Glutamatergic neuron (in vitro differentiated cells): ENCODE data around the gene PRF1. TPM values are rescaled to one million over a fixed set of nuclear protein-coding genes. Genes with fewer than 3 reads are reported as not detected.

ENCODE experiments used
- DNase-seq: peaks from one replicate; pipeline ENCODE4 v3.0.0; 2022
- H3K27ac Mint-ChIP-seq: one replicate; pipeline ENCODE4 v1.8.0; 2020; ENCODE audit warnings: mild to moderate bottlenecking, mixed read lengths, inconsistent platforms; ENCODE audit not compliant: unreplicated experiment
- H3K27me3 Mint-ChIP-seq: one replicate; pipeline ENCODE4 v1.8.0; 2020; ENCODE audit warnings: mild to moderate bottlenecking, moderate library complexity, mixed read lengths, inconsistent platforms; ENCODE audit not compliant: unreplicated experiment
- H3K36me3 Mint-ChIP-seq: one replicate; pipeline ENCODE4 v1.8.0; 2020; ENCODE audit warnings: mild to moderate bottlenecking, mixed read lengths, inconsistent platforms; ENCODE audit not compliant: unreplicated experiment
- H3K4me1 Mint-ChIP-seq: one replicate; pipeline ENCODE4 v1.8.0; 2020; ENCODE audit warnings: mild to moderate bottlenecking, low read depth, mixed read lengths, inconsistent platforms; ENCODE audit not compliant: unreplicated experiment
- H3K4me3 Mint-ChIP-seq: one replicate; pipeline ENCODE4 v1.8.0; 2020; ENCODE audit warnings: mild to moderate bottlenecking, mixed read lengths, inconsistent platforms; ENCODE audit not compliant: unreplicated experiment
- H3K9me3 Mint-ChIP-seq: one replicate; pipeline ENCODE4 v1.8.0; 2020; ENCODE audit warnings: mild to moderate bottlenecking, moderate library complexity, mixed read lengths, inconsistent platforms; ENCODE audit not compliant: unreplicated experiment
- CTCF ChIP-seq: fragments of 200-600 bp; sonication (generic); IDR thresholded peaks from one replicate; pipeline ENCODE4 v1.5.0; 2021; ENCODE audit not compliant: partially characterized antibody, unreplicated experiment
- total RNA-seq: library from RNA; stranded (reverse); fragmentation: NEBNext Ultra II Directional; extraction: Animal tissue kit (Norgen Biotek cat#: 25700); gene quantifications from one replicate; pipeline ENCODE4 v1.2.1, GENCODE V29; 2021; ENCODE audit not compliant: unreplicated experiment

Gene PRF1
- total RNA-seq, 1 donor from 2014 or later = 2.6 TPM

DNA sequence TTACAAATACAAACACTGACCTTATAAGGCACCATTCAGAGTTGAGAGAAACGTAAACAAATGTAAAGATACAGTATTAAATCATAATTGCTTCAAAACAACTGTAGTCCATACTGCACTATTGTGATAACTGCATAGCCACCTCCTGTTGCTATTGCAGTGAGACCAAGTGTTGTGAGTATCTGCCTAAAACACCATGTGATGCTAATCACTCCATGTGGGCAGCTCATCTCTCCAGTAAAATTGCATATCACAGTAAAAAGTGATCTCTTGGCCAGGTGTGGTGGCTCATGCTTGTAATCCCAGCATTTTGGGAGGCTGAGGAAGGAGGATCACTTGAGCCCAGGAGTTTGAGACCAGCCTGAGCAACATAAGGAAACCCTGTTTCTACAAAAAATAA is 26.8 kb upstream of the PRF1 start:
- Mint-ChIP-seq H3K27ac (no peak overlapping the region), H3K4me3 (no peak overlapping the region), H3K36me3 (peaks cover 19% of the 10 kb centered on the region), H3K4me1 (peaks cover 19% of the 10 kb centered on the region), H3K9me3 (peaks cover 7% of the 10 kb centered on the region), H3K27me3 (peaks cover 3% of the 10 kb centered on the region)
- TF ChIP-seq CTCF = no peak
- DNase-seq = no peak

GRCh38 chr10:70626056-70626455 is 23.5 kb upstream of the PRF1 start:
- Mint-ChIP-seq H3K9me3 (peaks cover 6% of the 10 kb centered on the region), H3K4me1 (peaks cover 3% of the 10 kb centered on the region), H3K27me3 (peaks cover 2% of the 10 kb centered on the region), H3K36me3 (peaks cover 19% of the 10 kb centered on the region), H3K27ac (no peak overlapping the region), H3K4me3 (no peak overlapping the region)
- no peak for DNase-seq
- no peak for TF ChIP-seq CTCF

DNA sequence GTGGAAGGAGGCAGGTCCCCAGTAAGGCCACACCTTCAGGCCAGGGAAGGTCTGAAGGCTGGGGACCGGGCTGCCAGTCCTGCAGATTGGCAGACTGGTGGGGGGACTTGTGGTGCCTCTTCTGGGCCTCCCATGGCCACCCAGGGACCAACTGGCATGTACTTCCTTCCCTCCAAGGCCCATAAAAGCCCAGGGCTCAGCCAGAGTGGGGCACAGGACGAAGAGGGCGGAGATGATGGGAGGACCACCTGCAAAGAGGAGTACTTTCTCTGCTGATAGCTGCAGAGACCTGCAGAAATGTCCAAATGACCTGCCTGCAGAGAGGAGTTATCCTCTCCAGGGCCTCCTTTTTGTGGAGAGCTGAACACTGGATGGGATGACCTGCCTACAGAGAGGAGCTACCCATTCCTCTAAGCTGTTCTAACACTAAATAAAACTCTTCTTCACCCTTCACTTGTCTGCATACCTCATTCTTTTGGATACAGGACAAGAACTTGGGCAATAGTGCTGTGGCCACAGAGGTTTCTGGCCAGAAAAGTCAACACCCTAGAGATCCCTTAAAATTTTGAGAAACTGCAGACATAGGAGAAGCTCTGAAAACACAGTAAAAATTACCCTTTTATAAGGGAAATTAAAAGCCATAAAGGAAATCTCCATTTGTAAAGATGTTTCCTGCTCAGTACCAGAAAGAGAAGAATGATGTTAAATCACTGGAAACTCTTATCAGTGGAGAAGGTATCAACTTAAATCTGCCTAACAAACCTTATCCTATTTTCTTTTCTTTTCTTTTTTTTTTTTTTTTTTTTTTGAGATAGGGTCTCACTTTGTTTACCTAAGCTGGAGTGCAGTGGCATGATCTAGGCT is 20.7 kb upstream of the PRF1 start:
- no peak for DNase-seq
- H3K27me3 Mint-ChIP-seq = peaks cover 3% of the 10 kb centered on the region
- peaks cover 5% of the 10 kb centered on the region for H3K9me3 Mint-ChIP-seq
- H3K36me3 Mint-ChIP-seq = peaks cover 24% of the 10 kb centered on the region
- no peak overlapping the region for H3K27ac Mint-ChIP-seq
- no peak for TF ChIP-seq CTCF
- H3K4me1 Mint-ChIP-seq = peaks cover 3% of the 10 kb centered on the region
- H3K4me3 Mint-ChIP-seq = no peak overlapping the region

DNA sequence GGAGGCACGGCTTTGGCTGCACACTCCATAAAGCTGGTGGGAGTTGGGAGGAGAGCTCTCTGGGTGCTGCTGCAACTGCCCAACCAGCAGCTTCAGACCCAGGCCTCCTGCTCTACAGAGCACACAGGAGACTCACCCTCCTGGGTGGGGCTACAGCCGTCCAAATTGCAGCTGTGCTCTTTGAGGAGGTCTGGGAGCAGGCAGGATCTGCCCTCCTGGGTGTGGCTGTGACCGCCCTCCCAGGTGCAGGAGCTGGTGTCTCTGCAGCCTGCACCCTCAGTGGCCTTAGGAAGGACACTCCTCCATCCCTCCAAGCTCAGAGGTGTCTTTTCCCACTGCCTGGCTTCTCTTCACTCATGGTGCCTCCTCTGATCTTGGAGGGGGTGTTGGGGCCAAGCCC is 20.0 kb upstream of the PRF1 start:
- Mint-ChIP-seq H3K4me3 (no peak overlapping the region), H3K4me1 (peaks cover 3% of the 10 kb centered on the region), H3K27me3 (peaks cover 3% of the 10 kb centered on the region), H3K36me3 (peaks cover 21% of the 10 kb centered on the region), H3K9me3 (peaks cover 5% of the 10 kb centered on the region), H3K27ac (no peak overlapping the region)
- no peak for DNase-seq
- TF ChIP-seq CTCF = no peak

DNA sequence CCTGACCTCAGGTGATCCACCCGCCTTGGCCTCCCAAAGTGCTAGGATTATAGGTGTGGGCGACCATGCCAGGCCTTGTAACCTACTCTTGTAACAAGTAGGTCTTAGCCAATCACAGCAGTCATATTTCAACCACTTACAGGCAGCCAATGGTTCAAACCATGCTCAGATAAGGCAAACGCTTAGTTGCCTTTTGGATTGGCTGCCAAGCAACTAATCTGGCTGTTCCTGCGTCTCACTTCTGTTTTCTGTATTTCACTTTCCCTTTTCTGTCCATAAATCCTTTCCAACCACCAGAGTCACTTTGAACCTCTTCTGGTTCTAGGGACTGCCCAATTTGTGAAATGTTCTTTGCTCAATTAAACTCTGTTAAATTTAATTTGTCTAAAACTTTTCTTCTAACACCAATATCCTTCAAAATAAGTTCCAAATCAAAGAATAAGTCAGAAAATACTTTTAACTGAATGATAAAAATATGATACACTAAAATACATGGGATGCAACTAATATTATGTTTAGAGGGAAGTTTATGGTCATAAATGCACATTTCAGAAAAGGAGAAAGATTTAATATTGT is 19.1 kb upstream of the PRF1 start:
- no peak overlapping the region for H3K27ac Mint-ChIP-seq
- DNase-seq = no peak
- peaks cover 1% of the 10 kb centered on the region for H3K27me3 Mint-ChIP-seq
- H3K36me3 Mint-ChIP-seq = peaks cover 17% of the 10 kb centered on the region
- peaks cover 5% of the 10 kb centered on the region for H3K9me3 Mint-ChIP-seq
- no peak for TF ChIP-seq CTCF
- H3K4me1 Mint-ChIP-seq = peaks cover 3% of the 10 kb centered on the region
- H3K4me3 Mint-ChIP-seq = no peak overlapping the region
